Esophagus squamous epithelium (tissue), 4 donors: ENCODE results near the gene OR10H5.
"Not testable (repeated sequence)": the region's sequence is repeated elsewhere in the genome, so short reads cannot be mapped to it uniquely, and the experiment has no call there.

Experiments used
- CTCF ChIP-seq, 6 experiments: fragments of 450-650 bp in 4 of 6; fragments of 200-600 bp in 2 of 6; sonication (generic) in 2 of 6; IDR thresholded peaks; one replicate each; pipeline ENCODE4 v1.5.1; 2016 to 2019; ENCODE audit warnings: antibody characterized with exemption in 6 of 6, mild to moderate bottlenecking in 4 of 6, moderate library complexity in 4 of 6
- POLR2A ChIP-seq, 4 donors: fragments of 450-650 bp; IDR thresholded peaks; one replicate each; pipeline ENCODE4 v1.6.1; 2017; ENCODE audit warnings: antibody characterized with exemption in 4 of 4, mild to moderate bottlenecking in 4 of 4, moderate library complexity in 3 of 4

DNA sequence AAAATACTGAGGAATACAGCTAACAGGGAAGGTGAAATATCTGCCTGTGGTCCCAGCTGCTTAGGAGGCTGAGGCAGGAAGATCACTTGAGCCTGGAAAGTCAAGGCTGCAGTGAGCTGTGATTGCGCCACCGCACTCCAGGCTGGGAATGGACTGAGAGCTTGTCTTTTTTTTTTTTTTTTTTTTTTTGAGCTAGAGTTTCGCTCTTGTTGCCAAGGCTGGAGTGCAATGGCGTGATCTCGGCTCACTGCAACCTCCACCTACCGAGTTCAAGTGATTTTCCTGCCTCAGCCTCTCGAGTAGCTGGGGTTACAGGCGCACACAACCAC is 56.4 kb downstream of the OR10H5 start:
- TF ChIP-seq CTCF, POLR2A (IDR thresholded peaks at IDR 0.05): not testable (repeated sequence)
